OCI-LY1 (cell line): ENCODE measurements around the gene DSG1.
"Not testable (repeated sequence)": the region's sequence is repeated elsewhere in the genome, so short reads cannot be mapped to it uniquely, and the experiment has no call there.

Experiments used
- H2AFZ ChIP-seq: fragments of 200-600 bp; sonication (generic), shearing (Covaris generic); 2 replicates; pipeline ENCODE4 v1.6.0; 2014; ENCODE audit warnings: antibody characterized with exemption, mild to moderate bottlenecking, low read length
- H3F3A ChIP-seq: fragments of 200-600 bp; sonication (generic), shearing (Covaris generic); 2 replicates; pipeline ENCODE4 v1.6.0; 2014; ENCODE audit warnings: mild to moderate bottlenecking, antibody characterized with exemption, low read length, moderate library complexity; ENCODE audit not compliant: insufficient read depth
- H3K27ac ChIP-seq: fragments of 200-600 bp; sonication (generic); 2 replicates; pipeline ENCODE4 v1.5.1; 2014; ENCODE audit warnings: low read length, mixed run types, mild to moderate bottlenecking, low read depth; ENCODE audit not compliant: poor library complexity, severe bottlenecking
- H3K27me3 ChIP-seq: fragments of 200-600 bp; sonication (generic); 2 replicates; pipeline ENCODE4 v1.6.0; 2014; ENCODE audit warnings: antibody characterized with exemption, mild to moderate bottlenecking, low read length, moderate library complexity; ENCODE audit not compliant: insufficient read depth
- H3K36me3 ChIP-seq: fragments of 200-600 bp; sonication (generic); 2 replicates; pipeline ENCODE4 v1.6.1; 2014; ENCODE audit warnings: mild to moderate bottlenecking, antibody characterized with exemption, low read length, moderate library complexity, mixed read lengths; ENCODE audit not compliant: insufficient read depth
- H3K4me1 ChIP-seq: fragments of 200-600 bp; sonication (generic); 2 replicates; pipeline ENCODE4 v1.5.1; 2014; ENCODE audit warnings: mild to moderate bottlenecking, low read length, moderate library complexity; ENCODE audit not compliant: insufficient read depth, severe bottlenecking
- H3K4me2 ChIP-seq: fragments of 200-600 bp; sonication (generic), shearing (Covaris generic); 2 replicates; pipeline ENCODE4 v1.6.1; 2014; ENCODE audit warnings: low read length
- H3K4me3 ChIP-seq: fragments of 200-600 bp; sonication (generic); 2 replicates; pipeline ENCODE4 v1.5.1; 2014; ENCODE audit warnings: low read length, low read depth, mild to moderate bottlenecking, mixed read lengths; ENCODE audit not compliant: poor library complexity, severe bottlenecking
- H3K79me2 ChIP-seq: fragments of 200-600 bp; shearing (Covaris generic); 2 replicates; pipeline ENCODE4 v1.6.1; 2016; ENCODE audit warnings: mixed run types, low read length, mixed read lengths; ENCODE audit not compliant: insufficient read depth
- H3K9ac ChIP-seq: fragments of 200-600 bp; sonication (generic), shearing (Covaris generic); 2 replicates; pipeline ENCODE4 v1.6.1; 2014; ENCODE audit warnings: mild to moderate bottlenecking, low read length, mixed read lengths
- H3K9me2 ChIP-seq: fragments of 200-600 bp; sonication (generic), shearing (Covaris generic); 2 replicates; pipeline ENCODE4 v1.6.1; 2014; ENCODE audit warnings: low read depth, mild to moderate bottlenecking, low read length, mixed read lengths
- H3K9me3 ChIP-seq: fragments of 200-600 bp; shearing (Covaris generic); 2 replicates; pipeline ENCODE4 v1.6.1; 2014; ENCODE audit warnings: low read length, mixed read lengths
- H4K20me1 ChIP-seq: fragments of 200-600 bp; sonication (generic), shearing (Covaris generic); 2 replicates; pipeline ENCODE4 v1.6.0; 2016; ENCODE audit warnings: mild to moderate bottlenecking, low read length; ENCODE audit not compliant: insufficient read depth
- CTCF ChIP-seq: fragments of 200-600 bp; sonication (generic), shearing (Covaris generic); IDR thresholded peaks from 2 replicates; pipeline ENCODE4 v1.5.1; 2017; ENCODE audit warnings: mild to moderate bottlenecking, antibody characterized with exemption, low read length, moderate library complexity, mixed read lengths
- EZH2 ChIP-seq: fragments of 200-600 bp; sonication (generic), shearing (Covaris generic); IDR thresholded peaks from 2 replicates; pipeline ENCODE4 v1.8.0; 2017; ENCODE audit warnings: borderline replicate concordance, mixed run types, mild to moderate bottlenecking, antibody characterized with exemption, low read length, moderate library complexity, mixed read lengths

The DSG1 gene

GRCh38 chr18:31325051-31325450 lies 7.1 kb downstream of the DSG1 start:
- Histone ChIP-seq H3K27me3 (no peaks in the 10 kb centered on the region), H3K9me2 (no peaks in the 10 kb centered on the region), H3K4me3 (no peak overlapping the region), H3F3A (no peaks in the 10 kb centered on the region), H2AFZ (no peak overlapping the region), H3K36me3 (no peaks in the 10 kb centered on the region), H3K4me2 (no peak overlapping the region), H3K9me3 (no peaks in the 10 kb centered on the region), H3K4me1 (no peaks in the 10 kb centered on the region), H3K79me2 (no peaks in the 10 kb centered on the region), H3K9ac (no peak overlapping the region), H4K20me1 (no peaks in the 10 kb centered on the region), H3K27ac (no peak overlapping the region)
- no peak for TF ChIP-seq CTCF
- no peak for TF ChIP-seq EZH2

- Histone ChIP-seq H3K27ac (no peak overlapping the region), H3K4me2 (no peak overlapping the region)
- TF ChIP-seq CTCF: no peak
- no peak for TF ChIP-seq EZH2
Measured at GRCh38 chr18:31329787-31330438, 12.0 kb downstream of the DSG1 start.

GRCh38 chr18:31343454-31343853 lies 25.5 kb downstream of the DSG1 start:
- Histone ChIP-seq H3K27me3 (no peaks in the 10 kb centered on the region), H3K36me3 (no peaks in the 10 kb centered on the region), H3K9me3 (no peaks in the 10 kb centered on the region), H3K79me2 (no peaks in the 10 kb centered on the region), H3K9ac (no peak overlapping the region), H3K4me2 (no peak overlapping the region), H3K4me1 (no peaks in the 10 kb centered on the region), H3K9me2 (no peaks in the 10 kb centered on the region), H3K4me3 (no peak overlapping the region), H3K27ac (no peak overlapping the region), H2AFZ (no peak overlapping the region), H4K20me1 (no peaks in the 10 kb centered on the region), H3F3A (no peaks in the 10 kb centered on the region)
- TF ChIP-seq CTCF (no peak), EZH2 (no peak)

More at GRCh38 chr18:31329787-31330438, 12.0 kb downstream of the DSG1 start:
- no peaks in the 10 kb centered on the region for H3K79me2 ChIP-seq
- H3K4me3 ChIP-seq: no peak overlapping the region
- no peak overlapping the region for H2AFZ ChIP-seq
- H3K27me3 ChIP-seq: no peaks in the 10 kb centered on the region
- H3K9ac ChIP-seq: no peak overlapping the region
- no peaks in the 10 kb centered on the region for H3K36me3 ChIP-seq
- H3K9me2 ChIP-seq: no peaks in the 10 kb centered on the region
- no peaks in the 10 kb centered on the region for H3K9me3 ChIP-seq
- no peaks in the 10 kb centered on the region for H4K20me1 ChIP-seq
- no peaks in the 10 kb centered on the region for H3F3A ChIP-seq
- H3K4me1 ChIP-seq: no peaks in the 10 kb centered on the region

- not testable (repeated sequence) for H3K9me2 ChIP-seq, H3F3A ChIP-seq, H3K9ac ChIP-seq, H2AFZ ChIP-seq, H3K27me3 ChIP-seq, H3K9me3 ChIP-seq, H4K20me1 ChIP-seq, H3K27ac ChIP-seq, H3K79me2 ChIP-seq, H3K4me3 ChIP-seq, H3K4me1 ChIP-seq, H3K4me2 ChIP-seq, H3K36me3 ChIP-seq
Measured at GRCh38 chr18:31353336-31353735, 35.4 kb downstream of the DSG1 start.
